ENCODE measurements around the gene MORN4. TPM values are rescaled to one million over a fixed set of nuclear protein-coding genes. Genes with fewer than 3 reads are reported as not detected.

MORN4 gene
- total RNA-seq, 1 donor: not detected

- H3K4me1 ChIP-seq (ENCODE audit: insufficient read depth, low read length): no peaks in the 10 kb centered on the region
- H3K4me3 ChIP-seq (ENCODE audit: low read length): no peak overlapping the region
- no peaks in the 10 kb centered on the region for H3K9me3 ChIP-seq (ENCODE audit: low read depth, low read length)
- H3K27me3 ChIP-seq (ENCODE audit: insufficient read depth, low read length): no peaks in the 10 kb centered on the region
These were observed 58.1 kb downstream of the MORN4 start for GRCh38 chr10:97575127-97575668.

GRCh38 chr10:97574374-97575126 is 58.8 kb downstream of the MORN4 start:
- Histone ChIP-seq H3K9me3 (ENCODE audit: low read depth, low read length) (no peaks in the 10 kb centered on the region), H3K27me3 (ENCODE audit: insufficient read depth, low read length) (no peaks in the 10 kb centered on the region), H3K4me3 (ENCODE audit: low read length) (no peak overlapping the region), H3K4me1 (ENCODE audit: insufficient read depth, low read length) (no peaks in the 10 kb centered on the region)

- H3K4me3 ChIP-seq (ENCODE audit: low read length): no peak overlapping the region
- H3K9me3 ChIP-seq (ENCODE audit: low read depth, low read length): no peaks in the 10 kb centered on the region
- H3K4me1 ChIP-seq (ENCODE audit: insufficient read depth, low read length): no peaks in the 10 kb centered on the region
- no peaks in the 10 kb centered on the region for H3K27me3 ChIP-seq (ENCODE audit: insufficient read depth, low read length)
These were observed 59.6 kb downstream of the MORN4 start for GRCh38 chr10:97573672-97574071.

DNA sequence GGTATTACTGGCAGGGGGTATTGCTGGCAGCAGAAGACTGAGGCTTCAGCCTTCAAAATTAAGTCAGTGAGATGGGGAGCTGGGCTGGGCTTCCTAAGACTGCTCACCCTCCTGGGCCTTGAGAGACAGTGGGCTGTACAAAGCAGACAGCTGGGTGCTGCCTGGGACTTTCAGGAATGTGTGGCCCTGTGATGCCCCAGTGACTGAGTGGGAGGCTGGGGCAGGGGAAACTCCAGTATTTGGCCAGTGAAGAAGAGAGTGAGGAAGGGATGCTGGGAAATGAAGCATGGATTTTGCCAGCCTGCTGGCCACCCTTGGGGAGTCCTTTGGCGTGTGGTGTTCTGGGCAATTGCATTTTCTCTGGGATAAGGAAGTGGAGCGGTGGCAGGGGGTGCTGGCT is 60.3 kb downstream of the MORN4 start:
- no peaks in the 10 kb centered on the region for H3K27me3 ChIP-seq (ENCODE audit: insufficient read depth, low read length)
- no peaks in the 10 kb centered on the region for H3K9me3 ChIP-seq (ENCODE audit: low read depth, low read length)
- no peaks in the 10 kb centered on the region for H3K4me1 ChIP-seq (ENCODE audit: insufficient read depth, low read length)
- no peak overlapping the region for H3K4me3 ChIP-seq (ENCODE audit: low read length)

DNA sequence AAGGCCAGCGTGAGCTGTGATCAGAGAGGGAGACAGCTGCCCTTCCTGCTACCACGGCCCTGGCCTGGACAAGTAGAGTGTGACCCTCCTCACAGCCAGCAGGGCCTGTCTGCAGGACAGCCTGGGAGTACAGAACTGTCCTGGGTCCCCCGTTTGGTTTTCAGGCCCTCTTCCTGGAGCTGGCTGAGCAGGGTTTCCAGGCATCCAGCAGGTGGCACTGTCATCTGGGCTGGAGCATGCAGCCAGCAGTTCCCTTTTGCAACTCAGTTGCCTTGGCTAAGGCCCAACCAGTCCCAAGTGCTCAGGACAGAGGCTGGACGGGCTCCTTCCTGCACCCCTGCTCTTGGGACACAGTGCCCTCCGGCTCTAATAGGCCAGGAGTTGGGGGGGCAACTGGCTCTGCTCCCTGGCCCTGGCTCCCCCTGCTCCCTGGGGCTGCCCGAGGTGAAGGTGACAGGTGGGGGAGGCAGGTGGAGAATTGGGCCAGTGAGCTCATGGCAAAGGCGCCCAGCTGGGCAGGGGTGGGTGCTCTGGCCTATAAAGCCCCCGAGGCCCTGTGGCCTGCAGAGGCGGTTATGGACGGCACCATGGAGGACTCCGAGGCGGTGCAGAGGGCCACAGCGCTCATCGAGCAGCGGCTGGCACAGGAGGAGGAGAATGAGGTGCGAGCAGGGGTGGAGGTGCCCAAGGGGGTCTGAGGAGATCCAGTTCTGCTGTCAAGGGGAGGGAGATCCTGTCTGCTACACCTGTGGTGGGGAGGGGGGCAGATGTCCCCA is 60.9 kb downstream of the MORN4 start, which contains the start of gene ANKRD2:
ANKRD2 (plus strand) TSS at position 566 of the 776 bp plus-strand sequence; CDS start at position 576, 10 bp downstream.
- H3K4me3 ChIP-seq (ENCODE audit: low read length): no peak within 1 kb of the TSS
- no peaks in the 10 kb centered on the region for H3K4me1 ChIP-seq (ENCODE audit: insufficient read depth, low read length)
- no peaks in the 10 kb centered on the region for H3K27me3 ChIP-seq (ENCODE audit: insufficient read depth, low read length)
- no peaks in the 10 kb centered on the region for H3K9me3 ChIP-seq (ENCODE audit: low read depth, low read length)

DNA sequence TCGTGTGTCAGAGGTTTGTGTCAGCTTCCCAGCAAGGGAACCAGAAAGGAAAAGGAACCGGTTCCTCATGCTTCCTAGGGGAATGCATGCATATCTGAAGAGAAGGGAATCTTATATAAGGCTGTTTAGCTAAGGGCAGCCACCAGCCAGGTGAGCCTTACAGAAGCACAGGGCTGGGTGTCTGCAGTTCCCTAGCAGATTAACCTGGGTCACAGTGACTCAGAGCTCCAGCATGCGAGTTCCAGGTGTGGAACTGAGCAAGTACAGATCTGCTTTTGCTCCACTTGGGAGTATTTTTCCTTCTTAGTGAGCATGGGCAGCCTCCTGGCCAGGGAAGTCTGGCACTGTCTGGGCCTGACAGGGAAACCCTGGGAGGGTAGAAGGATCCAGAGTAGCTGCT is 61.7 kb downstream of the MORN4 start:
- no peak overlapping the region for H3K4me3 ChIP-seq (ENCODE audit: low read length)
- H3K27me3 ChIP-seq (ENCODE audit: insufficient read depth, low read length): no peaks in the 10 kb centered on the region
- no peaks in the 10 kb centered on the region for H3K9me3 ChIP-seq (ENCODE audit: low read depth, low read length)
- H3K4me1 ChIP-seq (ENCODE audit: insufficient read depth, low read length): no peaks in the 10 kb centered on the region

GRCh38 chr10:97570789-97571471 is 62.4 kb downstream of the MORN4 start:
- Histone ChIP-seq H3K4me1 (ENCODE audit: insufficient read depth, low read length) (no peaks in the 10 kb centered on the region), H3K27me3 (ENCODE audit: insufficient read depth, low read length) (no peaks in the 10 kb centered on the region), H3K9me3 (ENCODE audit: low read depth, low read length) (no peaks in the 10 kb centered on the region), H3K4me3 (ENCODE audit: low read length) (no peak overlapping the region)

DNA sequence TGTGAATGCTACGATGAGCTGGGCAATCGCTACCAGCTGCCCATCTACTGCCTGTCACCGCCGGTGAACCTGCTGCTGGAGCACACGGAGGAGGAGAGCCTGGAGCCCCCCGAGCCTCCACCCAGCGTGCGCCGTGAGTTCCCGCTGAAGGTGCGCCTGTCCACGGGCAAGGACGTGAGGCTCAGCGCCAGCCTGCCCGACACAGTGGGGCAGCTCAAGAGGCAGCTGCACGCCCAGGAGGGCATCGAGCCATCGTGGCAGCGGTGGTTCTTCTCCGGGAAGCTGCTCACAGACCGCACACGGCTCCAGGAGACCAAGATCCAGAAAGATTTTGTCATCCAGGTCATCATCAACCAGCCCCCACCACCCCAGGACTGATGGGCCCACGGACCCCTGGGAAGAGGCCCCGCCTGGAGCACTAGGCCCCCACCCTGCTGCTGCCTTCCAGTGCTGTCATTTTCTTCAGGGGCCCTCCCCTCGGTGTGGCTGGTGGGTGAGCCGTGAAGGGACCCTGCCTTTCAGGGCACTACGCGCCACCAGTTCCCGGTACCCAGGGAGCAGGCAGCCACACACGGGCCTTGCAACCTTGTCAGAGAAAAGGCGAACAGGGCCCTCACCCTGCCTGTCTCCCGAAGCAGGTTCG is 63.0 kb downstream of the MORN4 start:
- no peak overlapping the region for H3K4me3 ChIP-seq (ENCODE audit: low read length)
- H3K4me1 ChIP-seq (ENCODE audit: insufficient read depth, low read length): no peaks in the 10 kb centered on the region
- no peaks in the 10 kb centered on the region for H3K27me3 ChIP-seq (ENCODE audit: insufficient read depth, low read length)
- H3K9me3 ChIP-seq (ENCODE audit: low read depth, low read length): no peaks in the 10 kb centered on the region

DNA sequence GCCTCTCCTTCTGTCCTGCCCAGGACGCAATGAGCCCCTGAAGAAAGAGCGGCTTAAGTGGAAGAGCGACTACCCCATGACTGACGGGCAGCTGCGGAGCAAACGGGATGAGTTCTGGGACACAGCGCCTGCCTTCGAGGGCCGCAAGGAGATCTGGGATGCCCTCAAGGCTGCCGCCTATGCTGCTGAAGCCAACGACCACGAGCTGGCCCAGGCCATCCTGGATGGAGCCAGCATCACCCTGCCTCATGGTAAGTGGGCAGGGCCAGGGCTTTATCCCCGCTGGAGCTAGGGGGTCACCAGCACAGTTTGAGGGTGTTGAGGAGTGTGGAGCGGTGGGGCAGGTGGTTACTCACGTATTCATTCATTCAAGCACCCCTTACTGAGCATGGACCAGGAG is 65.4 kb downstream of the MORN4 start:
- no peak overlapping the region for H3K4me3 ChIP-seq (ENCODE audit: low read length)
- H3K9me3 ChIP-seq (ENCODE audit: low read depth, low read length): no peaks in the 10 kb centered on the region
- no peaks in the 10 kb centered on the region for H3K4me1 ChIP-seq (ENCODE audit: insufficient read depth, low read length)
- no peaks in the 10 kb centered on the region for H3K27me3 ChIP-seq (ENCODE audit: insufficient read depth, low read length)

- Histone ChIP-seq H3K9me3 (ENCODE audit: low read depth, low read length) (no peaks in the 10 kb centered on the region), H3K27me3 (ENCODE audit: insufficient read depth, low read length) (no peaks in the 10 kb centered on the region), H3K4me1 (ENCODE audit: insufficient read depth, low read length) (no peaks in the 10 kb centered on the region), H3K4me3 (ENCODE audit: low read length) (no peak overlapping the region)
These were observed 66.8 kb downstream of the MORN4 start for GRCh38 chr10:97566336-97566996.

- Histone ChIP-seq H3K27me3 (ENCODE audit: insufficient read depth, low read length) (no peaks in the 10 kb centered on the region), H3K9me3 (ENCODE audit: low read depth, low read length) (no peaks in the 10 kb centered on the region)
These were observed 68.5 kb downstream of the MORN4 start for GRCh38 chr10:97564776-97565175.

More at GRCh38 chr10:97564776-97565175, 68.5 kb downstream of the MORN4 start:
- Histone ChIP-seq H3K4me3 (ENCODE audit: low read length) (no peak overlapping the region), H3K4me1 (ENCODE audit: insufficient read depth, low read length) (no peaks in the 10 kb centered on the region)
